Measurements from ENCODE around the gene TH.
"Not testable (repeated sequence)": the region's sequence is repeated elsewhere in the genome, so short reads cannot be mapped to it uniquely, and the experiment has no call there.

Gene TH

GRCh38 chr11:2182692-2183474, 11.3 kb upstream of the TH start:
- no peak for DNase-seq (ENCODE audit: low read depth)

GRCh38 chr11:2182075-2182474, 10.5 kb upstream of the TH start:
- DNase-seq (ENCODE audit: low read depth) = no peak
- H3K4me3 ChIP-seq (ENCODE audit: low read depth, low read length) = no peak overlapping the region

More at GRCh38 chr11:2182692-2183474, 11.3 kb upstream of the TH start:
- H3K4me3 ChIP-seq (ENCODE audit: low read depth, low read length) = no peak overlapping the region

- no peak overlapping the region for H3K4me3 ChIP-seq (ENCODE audit: low read depth, low read length)
- no peak for DNase-seq (ENCODE audit: low read depth)
Observed at GRCh38 chr11:2180789-2181370, 9.3 kb upstream of the TH start.

- no peak overlapping the region for H3K4me3 ChIP-seq (ENCODE audit: low read depth, low read length)
- DNase-seq (ENCODE audit: low read depth) = no peak
Observed at GRCh38 chr11:2180347-2180746, 8.7 kb upstream of the TH start.

GRCh38 chr11:2179516-2179915, 7.9 kb upstream of the TH start:
- no peak overlapping the region for H3K4me3 ChIP-seq (ENCODE audit: low read depth, low read length)
- no peak for DNase-seq (ENCODE audit: low read depth)

GRCh38 chr11:2178906-2179494, 7.4 kb upstream of the TH start:
- DNase-seq (ENCODE audit: low read depth) = no peak
- H3K4me3 ChIP-seq (ENCODE audit: low read depth, low read length) = no peak overlapping the region

GRCh38 chr11:2178055-2178773, 6.6 kb upstream of the TH start:
- not testable (repeated sequence) for H3K4me3 ChIP-seq (ENCODE audit: low read depth, low read length); DNase-seq (ENCODE audit: low read depth)

- H3K4me3 ChIP-seq (ENCODE audit: low read depth, low read length) = no peak overlapping the region
- DNase-seq (ENCODE audit: low read depth) = no peak
Observed at GRCh38 chr11:2177076-2177475, 5.5 kb upstream of the TH start.

- DNase-seq (ENCODE audit: low read depth) = no peak
Observed at GRCh38 chr11:2176389-2176900, 4.8 kb upstream of the TH start.

GRCh38 chr11:2175659-2176058, 4.0 kb upstream of the TH start:
- H3K4me3 ChIP-seq (ENCODE audit: low read depth, low read length) = no peak overlapping the region
- no peak for DNase-seq (ENCODE audit: low read depth)

More at GRCh38 chr11:2176389-2176900, 4.8 kb upstream of the TH start:
- H3K4me3 ChIP-seq (ENCODE audit: low read depth, low read length) = no peak overlapping the region

GRCh38 chr11:2174361-2174760, 2.7 kb upstream of the TH start:
- H3K4me3 ChIP-seq (ENCODE audit: low read depth, low read length) = no peak overlapping the region
- no peak for DNase-seq (ENCODE audit: low read depth)

GRCh38 chr11:2173761-2174160, 2.1 kb upstream of the TH start:
- DNase-seq (ENCODE audit: low read depth) = no peak
- no peak overlapping the region for H3K4me3 ChIP-seq (ENCODE audit: low read depth, low read length)

GRCh38 chr11:2173150-2173693, 1.6 kb upstream of the TH start:
- H3K4me3 ChIP-seq (ENCODE audit: low read depth, low read length) = no peak overlapping the region
- no peak for DNase-seq (ENCODE audit: low read depth)

GRCh38 chr11:2172676-2173075, 1.1 kb upstream of the TH start:
- DNase-seq (ENCODE audit: low read depth) = no peak
- H3K4me3 ChIP-seq (ENCODE audit: low read depth, low read length) = no peak overlapping the region

GRCh38 chr11:2169626-2170570, 1.7 kb downstream of the TH start:
- no peak for DNase-seq (ENCODE audit: low read depth)
- no peak overlapping the region for H3K4me3 ChIP-seq (ENCODE audit: low read depth, low read length)

GRCh38 chr11:2169005-2169378, 2.6 kb downstream of the TH start:
- no peak for DNase-seq (ENCODE audit: low read depth)
- H3K4me3 ChIP-seq (ENCODE audit: low read depth, low read length) = no peak overlapping the region

- no peak overlapping the region for H3K4me3 ChIP-seq (ENCODE audit: low read depth, low read length)
- DNase-seq (ENCODE audit: low read depth) = no peak
Observed at GRCh38 chr11:2168286-2169004, 3.2 kb downstream of the TH start.
